Measurements from ENCODE around the gene IFIT1B. TPM values are rescaled to one million over a fixed set of nuclear protein-coding genes. Genes with fewer than 3 reads are reported as not detected.
A peak's percentile ranks its signal among the peaks of the same experiment; 100 is the strongest.
"Not testable (repeated sequence)": the region's sequence is repeated elsewhere in the genome, so short reads cannot be mapped to it uniquely, and the experiment has no call there.

The IFIT1B gene
- total RNA-seq, 1 donor from 2014 or later = not detected

DNA sequence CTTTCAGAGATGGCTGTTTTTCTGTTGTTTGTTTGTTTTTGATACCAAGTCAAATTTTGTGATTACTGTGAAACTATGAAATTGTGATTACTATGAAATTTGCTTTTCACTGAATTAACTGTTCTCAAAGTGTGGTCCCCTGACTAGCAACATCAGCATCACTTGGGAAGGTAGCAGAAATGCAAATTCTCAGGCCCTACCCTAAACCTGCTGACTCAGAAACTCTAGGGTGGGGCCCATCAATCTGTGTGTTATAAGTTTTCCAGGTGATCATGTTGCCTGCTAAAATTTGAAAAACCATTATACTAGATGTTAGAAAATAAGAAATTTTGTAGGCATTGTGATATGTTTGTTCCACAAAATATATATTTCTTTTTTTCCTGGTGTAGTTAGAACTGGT is 1.2 kb downstream of the IFIT1B start:
- no peak for DNase-seq (ENCODE audit: low read depth in 2 of 2)

DNA sequence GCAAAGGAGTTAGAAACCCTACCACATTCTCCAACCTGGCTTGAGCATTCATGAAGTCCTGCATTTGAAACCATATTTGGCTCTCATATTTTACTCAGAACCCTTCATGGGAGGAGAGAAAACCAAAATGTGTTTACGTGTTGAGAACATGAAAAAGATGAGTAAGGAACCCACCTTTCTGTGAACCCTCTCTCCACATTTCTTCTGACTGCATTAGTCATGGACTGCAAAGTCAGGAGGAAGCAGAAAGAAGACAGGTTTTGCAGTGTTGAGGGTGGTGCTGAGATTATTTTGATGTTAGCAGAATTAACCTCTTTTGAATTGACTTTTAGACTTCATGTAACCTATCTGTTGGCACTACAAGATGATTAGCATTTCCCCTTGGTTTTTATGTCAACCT is 4.9 kb downstream of the IFIT1B start:
- no peak for DNase-seq (ENCODE audit: low read depth in 2 of 2)

DNA sequence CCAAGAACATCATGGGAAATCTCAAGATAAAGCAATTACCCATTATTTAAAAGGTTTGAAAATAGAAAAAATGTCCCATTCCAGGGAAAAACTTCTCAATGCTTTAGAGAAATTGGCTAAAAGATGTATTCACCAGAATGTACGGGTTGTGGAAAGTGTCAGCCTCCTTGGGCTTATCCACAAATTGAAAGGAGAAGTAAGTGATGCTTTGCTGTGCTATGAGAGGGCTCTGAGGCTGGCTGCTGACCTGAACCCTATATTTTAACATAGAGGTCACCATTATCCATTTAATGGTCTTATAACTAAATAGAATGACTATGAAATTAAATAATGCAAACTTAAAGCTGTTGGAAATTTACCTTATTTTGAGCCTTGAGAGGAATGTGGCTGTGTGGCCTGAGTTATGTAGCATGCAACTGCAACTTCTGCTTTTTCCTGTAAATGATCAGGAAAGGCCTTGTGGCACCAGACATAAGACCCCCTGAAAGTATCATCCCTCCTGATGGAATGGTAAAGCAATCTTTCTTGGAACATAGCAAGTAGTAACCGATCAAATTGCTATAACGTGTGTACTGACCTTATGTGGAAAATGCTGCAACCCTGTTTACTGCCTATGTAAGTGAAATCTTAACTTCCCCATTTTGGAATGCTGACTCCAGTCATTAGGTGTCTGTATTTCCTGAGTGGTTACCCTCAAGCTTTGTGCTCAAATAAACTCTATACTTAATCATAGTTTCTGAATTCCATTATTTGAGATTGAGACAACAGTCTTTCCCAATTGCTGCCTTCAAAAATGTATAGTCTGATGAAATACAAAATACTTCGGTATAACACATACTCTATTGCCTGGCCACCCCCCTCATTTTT is 6.9 kb downstream of the IFIT1B start:
- DNase-seq (ENCODE audit: low read depth in 2 of 2) = no peak

DNA sequence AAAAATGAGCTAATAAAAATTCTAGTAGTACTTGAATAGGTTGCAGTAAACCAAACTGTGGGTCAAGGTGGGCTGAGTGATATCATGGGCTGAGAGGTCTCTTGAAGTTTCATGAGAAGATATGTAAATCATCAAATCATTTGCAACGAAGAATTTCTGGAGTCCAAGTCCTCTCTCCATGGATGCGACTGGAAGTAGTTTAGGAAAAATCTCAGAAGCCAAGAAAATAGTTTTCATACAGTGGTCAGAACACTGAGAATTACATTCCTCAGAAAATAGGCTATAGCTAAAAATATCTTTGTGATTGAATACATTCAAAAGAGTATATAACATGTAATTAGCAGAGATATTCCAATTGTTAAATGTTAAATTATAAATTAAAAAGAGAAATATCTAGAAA is 10.9 kb downstream of the IFIT1B start:
- no peak for DNase-seq (ENCODE audit: low read depth in 2 of 2)

DNA sequence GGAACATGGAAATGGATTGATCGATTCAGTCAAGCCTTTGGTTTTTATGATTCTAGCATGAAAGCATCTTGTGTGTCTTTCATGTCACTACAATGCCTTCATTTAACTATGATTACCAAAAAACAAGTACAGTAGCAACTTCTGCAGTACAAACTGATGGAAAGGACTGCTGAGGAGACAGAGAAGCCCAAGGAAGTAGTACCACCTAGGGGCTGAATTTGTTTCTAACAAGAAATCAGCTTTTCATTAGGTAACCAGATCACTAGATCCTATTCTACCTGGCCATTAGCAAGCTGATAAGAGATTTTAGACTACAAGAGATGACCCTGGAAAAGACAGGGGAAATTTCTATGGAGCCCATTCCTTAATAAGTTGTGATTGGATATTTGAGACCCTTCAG is 11.4 kb downstream of the IFIT1B start:
- DNase-seq (ENCODE audit: low read depth in 2 of 2) = peak; percentile 16 to 32

DNA sequence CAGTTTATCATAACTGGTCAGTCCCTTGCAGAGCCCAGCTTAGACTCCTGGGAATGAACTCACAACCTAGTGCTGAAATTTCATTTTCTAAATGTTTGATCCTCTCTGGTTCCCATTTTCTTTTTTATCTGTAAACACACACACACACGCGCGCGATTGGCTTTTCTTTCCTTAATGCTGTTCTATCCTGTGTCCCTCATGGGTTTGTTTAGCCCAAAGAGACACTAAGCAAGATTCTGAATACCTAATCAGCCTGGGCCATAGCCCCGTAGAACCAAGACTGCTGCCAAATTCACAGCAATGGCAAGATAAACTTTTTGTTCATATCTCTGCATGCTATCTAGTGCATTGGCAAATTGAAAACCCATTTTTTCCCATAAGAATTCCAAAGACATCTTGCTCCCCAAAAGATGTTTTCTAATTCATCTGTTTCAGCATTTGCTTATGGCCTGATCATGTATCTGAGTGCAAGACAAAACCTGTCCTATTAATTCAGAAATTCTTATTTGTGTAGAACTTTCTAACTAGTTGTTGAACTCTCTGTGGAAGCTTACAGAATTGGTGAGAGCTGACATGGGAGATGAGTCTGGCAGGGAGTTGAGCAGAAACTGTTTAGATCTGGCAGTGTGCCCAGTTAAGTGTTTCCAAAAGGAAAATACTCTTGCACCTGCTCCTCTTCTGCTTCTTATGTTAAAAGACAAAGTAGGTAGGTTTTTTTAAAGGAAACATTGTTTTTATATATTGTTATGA is 12.8 kb downstream of the IFIT1B start:
- DNase-seq (ENCODE audit: low read depth in 2 of 2) = peak in 1 of 2 donors; percentile 71

DNA sequence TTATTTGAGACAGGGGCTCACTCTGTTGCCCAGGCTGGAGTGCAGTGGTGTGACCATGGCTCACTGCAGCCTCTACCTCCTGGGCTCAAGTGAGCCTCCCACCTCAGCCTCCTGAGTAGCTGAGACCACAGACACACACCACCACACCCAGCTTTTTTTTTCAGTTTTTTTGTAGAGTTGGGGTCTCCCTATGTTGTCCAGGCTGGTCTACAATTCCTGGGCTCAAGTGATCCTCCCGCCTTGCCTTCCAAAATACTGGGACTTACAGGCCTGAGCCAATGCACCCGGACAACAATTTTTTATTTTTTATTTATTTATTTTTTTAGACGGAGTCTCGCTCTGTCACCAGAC is 13.3 kb downstream of the IFIT1B start:
- not testable (repeated sequence) for DNase-seq (ENCODE audit: low read depth in 2 of 2)

DNA sequence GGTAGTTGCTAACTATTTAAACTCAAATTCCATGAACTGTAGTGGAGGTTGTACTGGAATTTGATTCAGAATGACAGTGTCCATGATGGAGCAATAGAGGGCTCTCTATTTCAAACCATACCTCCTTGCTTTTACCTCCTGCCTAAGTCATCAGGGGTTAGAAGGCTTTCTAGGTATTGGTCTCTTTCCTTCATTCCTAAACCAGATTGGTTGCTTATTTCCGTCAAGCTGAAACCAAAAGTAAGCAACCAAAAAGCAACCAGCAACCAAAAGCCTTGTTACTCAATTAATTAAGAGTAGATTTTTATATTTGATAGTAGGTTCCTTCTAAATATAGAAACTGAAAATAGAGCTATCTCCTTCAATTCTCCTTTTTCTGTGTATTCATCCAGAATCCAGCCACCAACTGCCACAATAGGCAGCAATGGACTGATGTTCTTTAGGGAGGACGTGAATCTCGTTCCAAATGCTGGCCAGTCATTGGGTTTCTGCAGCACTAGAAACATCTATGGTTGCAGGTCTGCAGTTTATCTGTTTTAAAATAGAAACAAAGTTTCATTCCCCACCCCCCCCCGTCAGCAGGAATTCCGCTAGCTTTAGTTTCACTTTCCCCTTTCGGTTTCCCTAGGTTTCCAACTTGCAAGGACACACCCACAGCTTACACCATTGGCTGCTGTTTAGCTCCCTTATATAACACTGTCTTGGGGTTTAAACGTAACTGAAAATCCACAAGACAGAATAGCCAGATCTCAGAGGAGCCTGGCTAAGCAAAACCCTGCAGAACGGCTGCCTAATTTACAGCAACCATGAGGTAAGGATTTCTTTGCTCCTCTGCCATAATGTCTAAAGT is 14.3 kb downstream of the IFIT1B start, which contains the start of gene IFIT1:
Gene IFIT1, plus strand, starts transcription at position 717 of the 850 bp plus-strand sequence. Its CDS starts 90 bp downstream, at position 807.
- DNase-seq (ENCODE audit: low read depth in 2 of 2) = peak; percentile 87 to 93

DNA sequence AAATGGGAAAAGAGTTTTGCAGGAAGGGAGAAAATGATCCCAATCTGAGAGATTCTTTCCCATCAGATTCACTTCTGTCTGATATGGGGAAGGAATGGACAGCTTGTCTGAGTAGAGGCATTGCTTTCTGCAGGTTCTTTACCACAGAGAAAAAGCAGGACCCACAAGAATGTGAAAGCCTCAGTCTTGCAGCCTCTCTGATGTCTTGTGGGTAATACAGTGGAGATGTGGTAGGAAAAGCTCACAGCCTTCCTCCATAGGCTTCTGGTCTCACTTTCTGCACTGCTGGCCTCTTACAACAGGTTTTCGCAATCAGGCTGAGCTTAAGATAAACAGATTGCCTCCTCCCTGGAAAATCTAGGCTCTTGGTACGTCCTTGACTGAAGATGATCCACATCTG is 15.1 kb downstream of the IFIT1B start:
- DNase-seq (ENCODE audit: low read depth in 2 of 2) = peak in 1 of 2 donors; percentile 35

DNA sequence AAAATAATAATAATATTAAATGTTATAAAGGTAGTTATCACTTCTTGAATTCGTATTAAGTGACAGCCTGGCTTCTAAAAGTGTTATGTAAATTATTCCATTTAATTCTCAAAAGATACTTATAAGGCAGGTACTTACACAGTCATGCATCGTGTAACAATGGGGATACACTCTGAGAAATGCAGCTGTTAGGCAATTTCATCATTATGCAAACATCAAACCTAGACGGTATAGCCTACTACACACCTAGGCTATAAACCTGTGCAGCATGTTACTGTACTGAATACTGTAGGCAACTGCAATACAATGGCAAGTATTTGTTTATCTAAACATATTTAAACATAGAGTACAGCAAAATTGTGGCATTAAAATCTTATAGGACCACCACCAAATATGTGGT is 16.0 kb downstream of the IFIT1B start:
- no peak for DNase-seq (ENCODE audit: low read depth in 2 of 2)

DNA sequence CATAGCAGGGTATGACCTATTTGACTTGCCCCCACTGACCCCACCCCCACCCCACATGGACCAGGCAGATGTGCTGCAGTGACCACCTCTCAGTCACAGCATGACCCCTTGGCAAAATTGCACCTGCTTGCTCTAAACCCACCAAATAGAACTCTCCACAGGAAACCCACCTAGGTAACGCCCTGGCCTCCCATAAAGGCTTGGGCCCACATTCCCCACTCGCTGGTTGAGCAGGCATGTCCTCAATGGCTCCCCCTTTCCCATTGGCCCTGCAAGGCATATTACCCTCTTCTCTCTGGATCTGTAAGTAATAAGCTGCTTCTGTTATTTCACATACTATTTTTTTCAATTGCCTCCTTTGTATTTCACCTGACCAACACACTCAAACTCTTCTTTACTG is 17.3 kb downstream of the IFIT1B start:
- no peak for DNase-seq (ENCODE audit: low read depth in 2 of 2)

DNA sequence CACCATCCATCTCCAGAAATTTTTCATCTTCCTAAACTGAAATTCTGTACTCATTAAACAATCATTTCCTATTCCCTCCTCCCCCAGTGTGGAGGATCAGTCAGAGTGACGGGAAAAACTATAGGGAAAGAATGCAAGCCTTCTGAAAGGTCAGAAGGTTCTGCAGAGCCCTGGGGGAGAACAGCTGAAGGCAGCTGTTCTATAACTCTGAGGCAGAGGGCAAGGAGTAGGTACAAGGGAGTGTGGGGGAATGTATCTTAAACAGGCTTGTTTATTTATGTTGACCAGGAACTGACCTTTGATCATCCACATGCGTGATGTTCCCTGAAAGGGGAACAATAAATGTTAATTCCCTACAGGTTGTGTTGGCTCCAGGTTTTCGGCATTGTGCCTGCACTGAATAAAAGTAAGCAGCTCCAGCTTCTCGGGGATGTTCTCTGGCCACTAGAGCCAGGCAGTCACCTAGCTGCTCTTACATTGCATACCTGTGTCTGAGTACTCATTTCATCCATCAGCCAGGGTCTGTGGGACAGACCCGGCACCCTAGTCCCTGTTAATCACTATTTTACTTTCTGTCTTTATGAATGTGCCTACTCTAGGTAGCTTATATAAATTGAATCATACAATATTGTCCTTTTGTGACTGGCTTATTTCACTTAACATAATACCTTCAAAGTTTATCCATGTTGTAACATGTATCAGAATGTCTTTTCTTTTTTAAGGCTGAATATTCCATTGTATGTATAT is 20.3 kb downstream of the IFIT1B start:
- peak in 1 of 2 donors; percentile 46 for DNase-seq (ENCODE audit: low read depth in 2 of 2)

DNA sequence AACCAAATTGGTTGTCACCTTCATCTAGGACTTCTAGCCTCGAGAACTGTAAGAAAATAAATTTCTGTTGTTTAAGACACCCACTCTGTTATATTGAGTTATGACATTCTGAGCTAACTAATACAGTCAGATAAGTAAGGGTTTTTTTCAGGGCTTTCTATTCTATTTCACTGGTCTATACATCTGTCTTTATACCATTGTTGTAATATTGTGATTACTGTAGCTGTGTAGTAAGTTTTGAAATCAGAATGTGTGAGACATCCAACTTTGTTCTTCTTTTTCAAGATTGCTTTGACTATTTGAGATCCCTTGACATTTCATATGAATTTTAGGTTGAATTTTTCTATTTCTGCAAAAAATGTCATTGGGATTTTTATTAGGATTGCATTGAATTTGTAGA is 22.1 kb downstream of the IFIT1B start:
- DNase-seq (ENCODE audit: low read depth in 2 of 2) = no peak

DNA sequence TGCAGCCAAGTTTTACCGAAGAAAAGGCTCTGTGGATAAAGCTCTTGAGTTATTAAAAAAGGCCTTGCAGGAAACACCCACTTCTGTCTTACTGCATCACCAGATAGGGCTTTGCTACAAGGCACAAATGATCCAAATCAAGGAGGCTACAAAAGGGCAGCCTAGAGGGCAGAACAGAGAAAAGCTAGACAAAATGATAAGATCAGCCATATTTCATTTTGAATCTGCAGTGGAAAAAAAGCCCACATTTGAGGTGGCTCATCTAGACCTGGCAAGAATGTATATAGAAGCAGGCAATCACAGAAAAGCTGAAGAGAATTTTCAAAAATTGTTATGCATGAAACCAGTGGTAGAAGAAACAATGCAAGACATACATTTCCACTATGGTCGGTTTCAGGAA is 25.2 kb downstream of the IFIT1B start:
- no peak for DNase-seq (ENCODE audit: low read depth in 2 of 2)

DNA sequence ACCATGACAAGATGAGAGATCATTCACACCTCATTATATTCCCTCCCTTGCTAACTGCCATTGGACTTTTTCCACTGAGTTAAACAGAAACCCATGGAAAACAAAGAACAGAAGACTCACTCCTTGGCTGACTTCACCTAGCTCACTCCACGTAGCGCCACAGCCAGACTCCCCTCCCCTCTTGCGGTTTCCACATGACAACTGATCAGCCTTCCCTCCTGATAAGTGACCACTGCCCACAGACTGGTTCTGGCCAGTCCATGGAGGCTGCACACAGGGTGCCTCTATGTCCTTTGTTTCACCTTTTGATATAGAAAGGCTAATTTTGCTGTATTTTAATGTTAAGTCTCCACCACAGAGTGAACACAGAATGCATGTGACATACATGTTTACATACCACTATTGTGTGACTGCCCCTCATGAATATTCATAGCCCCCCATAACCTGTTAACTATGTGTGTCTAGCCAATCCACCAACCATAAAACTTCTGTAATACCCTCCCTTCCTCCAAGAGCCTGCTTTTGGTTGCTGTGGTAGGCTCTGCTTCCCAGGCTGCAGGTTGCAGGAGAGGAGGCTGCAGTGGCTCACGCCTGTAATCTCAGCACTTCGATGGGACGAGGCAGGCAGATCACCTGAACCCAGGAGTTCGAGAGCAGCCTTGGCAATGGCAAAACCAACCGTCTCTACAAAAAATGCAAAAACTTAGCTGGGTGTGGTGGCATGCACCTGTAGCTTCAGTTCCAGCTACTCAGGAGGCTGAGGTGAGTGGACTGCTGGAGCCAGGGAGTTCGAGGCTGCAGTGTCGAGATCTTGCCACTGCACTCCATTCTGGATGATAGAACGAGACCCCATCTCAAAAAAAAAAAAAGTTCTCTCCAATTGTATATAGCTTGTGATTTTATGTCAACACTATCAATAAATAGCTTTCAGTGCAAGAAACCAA is 26.5 kb downstream of the IFIT1B start:
- no peak for DNase-seq (ENCODE audit: low read depth in 2 of 2)

DNA sequence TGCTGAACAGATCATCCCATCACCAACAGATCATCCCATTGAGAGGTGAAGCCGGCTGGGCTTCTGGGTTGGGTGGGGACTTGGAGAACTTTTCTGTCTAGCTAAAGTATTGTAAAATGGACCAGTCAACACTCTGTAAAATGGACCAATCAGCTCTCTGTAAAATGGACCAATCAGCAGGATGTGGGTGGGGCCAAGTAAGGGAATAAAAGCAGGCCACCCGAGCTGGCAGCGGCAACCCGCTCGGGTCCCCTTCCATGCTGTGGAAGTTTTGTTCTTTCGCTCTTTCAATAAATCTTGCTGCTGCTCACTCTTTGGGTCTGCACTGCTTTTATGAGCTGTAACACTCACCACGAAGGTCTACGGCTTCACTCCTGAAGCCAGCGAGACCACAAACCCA is 28.3 kb downstream of the IFIT1B start:
- not testable (repeated sequence) for DNase-seq (ENCODE audit: low read depth in 2 of 2)

DNA sequence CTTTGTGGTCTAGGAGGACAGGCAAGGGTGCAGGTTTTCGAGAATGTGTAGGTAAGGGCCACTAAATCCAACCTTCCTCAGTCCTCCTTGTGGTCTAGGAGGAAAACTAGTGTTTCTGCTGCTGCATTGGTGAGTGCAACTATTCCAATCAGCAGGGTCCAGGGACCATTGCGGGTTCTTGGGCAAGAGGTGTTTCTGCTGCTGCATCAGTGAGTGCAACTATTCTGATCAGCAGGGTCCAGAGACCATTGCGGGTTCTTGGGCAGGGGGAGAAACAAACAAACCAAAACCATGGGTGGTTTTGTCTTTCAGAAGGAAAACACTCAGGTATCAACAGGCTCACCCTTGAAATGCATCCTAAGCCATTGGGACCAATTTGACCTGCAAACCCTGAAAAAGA is 29.9 kb downstream of the IFIT1B start:
- DNase-seq (ENCODE audit: low read depth in 2 of 2) = not testable (repeated sequence)

DNA sequence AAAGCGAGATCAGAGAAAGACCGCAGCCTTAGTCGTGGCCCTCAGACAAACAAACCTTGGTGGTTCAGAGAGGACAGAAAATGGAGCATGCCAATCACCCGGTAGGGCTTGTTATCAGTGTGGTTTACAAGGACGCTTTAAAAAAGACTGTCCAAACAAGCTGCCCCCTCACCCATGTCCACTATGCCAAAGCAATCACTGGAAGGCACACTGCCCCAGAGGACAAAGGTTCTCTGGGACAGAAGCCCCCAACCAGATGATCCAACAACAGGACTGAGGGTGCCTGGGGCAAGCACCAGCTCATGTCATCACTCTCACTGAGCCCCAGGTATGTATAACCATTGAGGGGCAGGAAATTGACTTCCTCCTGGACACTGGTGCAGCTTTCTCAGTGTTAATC is 31.4 kb downstream of the IFIT1B start:
- not testable (repeated sequence) for DNase-seq (ENCODE audit: low read depth in 2 of 2)

DNA sequence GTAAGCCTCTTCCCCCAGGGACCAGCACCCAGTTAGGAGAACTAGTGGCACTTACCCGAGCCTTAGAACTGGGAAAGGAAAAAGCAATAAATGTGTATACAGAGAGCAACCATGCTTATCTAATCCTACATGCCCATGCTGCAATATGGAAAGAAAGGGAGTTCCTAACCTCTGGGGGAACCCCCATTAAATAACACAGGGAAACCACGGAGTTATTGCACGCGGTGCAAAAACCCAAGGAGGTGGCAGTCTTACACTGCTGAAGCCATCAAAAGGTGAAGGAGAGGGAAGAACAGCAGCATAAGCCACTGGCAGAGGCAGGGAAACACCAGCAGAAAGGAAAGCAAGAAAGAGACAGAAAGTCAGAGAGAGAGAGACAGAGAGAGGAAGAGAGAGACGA is 32.7 kb downstream of the IFIT1B start:
- not testable (repeated sequence) for DNase-seq (ENCODE audit: low read depth in 2 of 2)

DNA sequence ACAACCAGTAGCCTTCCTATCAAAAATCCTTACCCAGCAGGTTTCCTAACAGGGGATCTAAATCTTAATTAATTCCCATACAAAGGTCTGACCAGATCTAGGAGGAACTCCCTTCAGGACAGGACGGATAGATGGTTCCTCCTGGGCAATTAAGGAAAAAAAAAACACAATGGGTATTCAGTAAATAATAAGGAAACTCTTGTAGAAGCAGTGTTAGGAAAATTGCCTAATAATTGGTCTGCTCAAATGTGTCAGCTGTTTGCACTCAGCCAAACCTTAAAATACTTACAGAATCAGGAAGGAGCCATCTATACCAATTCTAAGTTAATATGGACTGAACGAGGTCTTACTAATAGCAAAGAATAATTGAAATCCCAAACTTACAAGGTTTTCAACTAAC is 33.3 kb downstream of the IFIT1B start:
- not testable (repeated sequence) for DNase-seq (ENCODE audit: low read depth in 2 of 2)

Measured in lung microvascular endothelial cell (primary cell).